Measurements from ENCODE around the gene GP9.

GRCh38 chr3:129036222-129037092 lies 24.1 kb upstream of the GP9 start:
- no peak for TF ChIP-seq MYC (IDR thresholded peaks at IDR 0.05; ENCODE audit: borderline replicate concordance, low read length)
- TF ChIP-seq JUN (IDR thresholded peaks at IDR 0.05): no peak
- TF ChIP-seq, protein P1, sequence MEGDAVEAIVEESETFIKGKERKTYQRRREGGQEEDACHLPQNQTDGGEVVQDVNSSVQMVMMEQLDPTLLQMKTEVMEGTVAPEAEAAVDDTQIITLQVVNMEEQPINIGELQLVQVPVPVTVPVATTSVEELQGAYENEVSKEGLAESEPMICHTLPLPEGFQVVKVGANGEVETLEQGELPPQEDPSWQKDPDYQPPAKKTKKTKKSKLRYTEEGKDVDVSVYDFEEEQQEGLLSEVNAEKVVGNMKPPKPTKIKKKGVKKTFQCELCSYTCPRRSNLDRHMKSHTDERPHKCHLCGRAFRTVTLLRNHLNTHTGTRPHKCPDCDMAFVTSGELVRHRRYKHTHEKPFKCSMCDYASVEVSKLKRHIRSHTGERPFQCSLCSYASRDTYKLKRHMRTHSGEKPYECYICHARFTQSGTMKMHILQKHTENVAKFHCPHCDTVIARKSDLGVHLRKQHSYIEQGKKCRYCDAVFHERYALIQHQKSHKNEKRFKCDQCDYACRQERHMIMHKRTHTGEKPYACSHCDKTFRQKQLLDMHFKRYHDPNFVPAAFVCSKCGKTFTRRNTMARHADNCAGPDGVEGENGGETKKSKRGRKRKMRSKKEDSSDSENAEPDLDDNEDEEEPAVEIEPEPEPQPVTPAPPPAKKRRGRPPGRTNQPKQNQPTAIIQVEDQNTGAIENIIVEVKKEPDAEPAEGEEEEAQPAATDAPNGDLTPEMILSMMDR (IDR thresholded peaks at IDR 0.05): no peak
- no peak for TF ChIP-seq PHF8 (IDR thresholded peaks at IDR 0.05; ENCODE audit: borderline replicate concordance, low read depth)
- TF ChIP-seq HMGXB4 (CRISPR knock-in tag; IDR thresholded peaks at IDR 0.05; ENCODE audit: borderline replicate concordance): no peak
- TF ChIP-seq CHD2 (IDR thresholded peaks at IDR 0.05; ENCODE audit: low read length, partially characterized antibody): no peak
- TF ChIP-seq SREBF2 (IDR thresholded peaks at IDR 0.05): no peak
- no peak for TF ChIP-seq KDM1A (IDR thresholded peaks at IDR 0.05; ENCODE audit: low read depth)
- TF ChIP-seq MAFK (IDR thresholded peaks at IDR 0.05; ENCODE audit: partially characterized antibody): no peak
- no peak for TF ChIP-seq POLR2A (IDR thresholded peaks at IDR 0.05; ENCODE audit: low read length)
- no peak for TF ChIP-seq CEBPB (IDR thresholded peaks at IDR 0.05)
- TF ChIP-seq EP300 (IDR thresholded peaks at IDR 0.05): no peak
- TF ChIP-seq, protein P2, sequence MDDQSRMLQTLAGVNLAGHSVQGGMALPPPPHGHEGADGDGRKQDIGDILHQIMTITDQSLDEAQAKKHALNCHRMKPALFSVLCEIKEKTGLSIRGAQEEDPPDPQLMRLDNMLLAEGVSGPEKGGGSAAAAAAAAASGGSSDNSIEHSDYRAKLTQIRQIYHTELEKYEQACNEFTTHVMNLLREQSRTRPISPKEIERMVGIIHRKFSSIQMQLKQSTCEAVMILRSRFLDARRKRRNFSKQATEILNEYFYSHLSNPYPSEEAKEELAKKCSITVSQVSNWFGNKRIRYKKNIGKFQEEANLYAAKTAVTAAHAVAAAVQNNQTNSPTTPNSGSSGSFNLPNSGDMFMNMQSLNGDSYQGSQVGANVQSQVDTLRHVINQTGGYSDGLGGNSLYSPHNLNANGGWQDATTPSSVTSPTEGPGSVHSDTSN (IDR thresholded peaks at IDR 0.05): no peak
